Coronary artery (tissue), 2 donors: ENCODE data around the gene EAF1.
"Not testable (repeated sequence)": the region's sequence is repeated elsewhere in the genome, so short reads cannot be mapped to it uniquely, and the experiment has no call there.

ENCODE experiments used
- DNase-seq: peaks from one replicate; pipeline ENCODE4 v3.0.0-alpha.2; 2017; ENCODE audit warnings: low spot score
- H3K27ac ChIP-seq, 2 donors: fragments of 200-600 bp; sonication (generic); one replicate each; pipeline ENCODE4 v1.5.1; 2016 to 2019
- H3K4me3 ChIP-seq: fragments of 200-600 bp; sonication (generic); 2 replicates; pipeline ENCODE4 v1.5.1; 2016; ENCODE audit warnings: mild to moderate bottlenecking, moderate library complexity
- TF ChIP-seq, protein P1 (sequence below): fragments of 200-600 bp; sonication (generic); IDR thresholded peaks from one replicate; pipeline ENCODE4 v1.5.1; 2019; ENCODE audit warnings: antibody characterized with exemption

The EAF1 gene

GRCh38 chr3:15409774-15410173 lies 17.6 kb upstream of the EAF1 start:
- H3K27ac ChIP-seq: no peak overlapping the region

GRCh38 chr3:15410966-15411365 lies 16.4 kb upstream of the EAF1 start:
- not testable (repeated sequence) for H3K27ac ChIP-seq, H3K4me3 ChIP-seq, DNase-seq

More at GRCh38 chr3:15409774-15410173, 17.6 kb upstream of the EAF1 start:
- no peak overlapping the region for H3K4me3 ChIP-seq
- TF ChIP-seq, protein P1, sequence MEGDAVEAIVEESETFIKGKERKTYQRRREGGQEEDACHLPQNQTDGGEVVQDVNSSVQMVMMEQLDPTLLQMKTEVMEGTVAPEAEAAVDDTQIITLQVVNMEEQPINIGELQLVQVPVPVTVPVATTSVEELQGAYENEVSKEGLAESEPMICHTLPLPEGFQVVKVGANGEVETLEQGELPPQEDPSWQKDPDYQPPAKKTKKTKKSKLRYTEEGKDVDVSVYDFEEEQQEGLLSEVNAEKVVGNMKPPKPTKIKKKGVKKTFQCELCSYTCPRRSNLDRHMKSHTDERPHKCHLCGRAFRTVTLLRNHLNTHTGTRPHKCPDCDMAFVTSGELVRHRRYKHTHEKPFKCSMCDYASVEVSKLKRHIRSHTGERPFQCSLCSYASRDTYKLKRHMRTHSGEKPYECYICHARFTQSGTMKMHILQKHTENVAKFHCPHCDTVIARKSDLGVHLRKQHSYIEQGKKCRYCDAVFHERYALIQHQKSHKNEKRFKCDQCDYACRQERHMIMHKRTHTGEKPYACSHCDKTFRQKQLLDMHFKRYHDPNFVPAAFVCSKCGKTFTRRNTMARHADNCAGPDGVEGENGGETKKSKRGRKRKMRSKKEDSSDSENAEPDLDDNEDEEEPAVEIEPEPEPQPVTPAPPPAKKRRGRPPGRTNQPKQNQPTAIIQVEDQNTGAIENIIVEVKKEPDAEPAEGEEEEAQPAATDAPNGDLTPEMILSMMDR: no peak
- no peak for DNase-seq

DNA sequence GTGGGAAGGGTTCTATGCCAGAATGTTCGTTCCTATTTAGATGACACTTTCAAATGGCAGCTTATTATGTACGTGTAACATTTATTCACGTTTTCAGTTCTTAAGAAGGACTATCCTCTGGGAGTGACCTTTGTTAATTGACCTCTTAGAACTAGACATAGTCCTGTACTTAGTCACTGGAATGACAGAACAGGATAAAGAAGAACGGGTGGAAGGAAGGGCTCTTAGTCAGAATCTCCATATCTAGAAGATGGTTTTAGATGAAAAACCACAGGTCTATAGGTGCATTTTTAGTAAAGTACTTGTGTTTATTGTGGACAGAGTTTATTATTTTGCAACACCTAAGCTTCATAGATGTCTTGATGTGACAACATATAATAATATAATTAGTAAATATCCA lies 6.5 kb upstream of the EAF1 start:
- Histone ChIP-seq H3K4me3 (no peak overlapping the region), H3K27ac (no peak overlapping the region)
- DNase-seq: no peak
- TF ChIP-seq, protein P1: no peak

- TF ChIP-seq, protein P1: no peak
- Histone ChIP-seq H3K4me3 (peak overlapping the region; percentile 99), H3K27ac (peak overlapping the region; percentile 80 to 91)
- DNase-seq: no peak
These were observed 749 bp upstream of the EAF1 start for GRCh38 chr3:15426579-15427118.

DNA sequence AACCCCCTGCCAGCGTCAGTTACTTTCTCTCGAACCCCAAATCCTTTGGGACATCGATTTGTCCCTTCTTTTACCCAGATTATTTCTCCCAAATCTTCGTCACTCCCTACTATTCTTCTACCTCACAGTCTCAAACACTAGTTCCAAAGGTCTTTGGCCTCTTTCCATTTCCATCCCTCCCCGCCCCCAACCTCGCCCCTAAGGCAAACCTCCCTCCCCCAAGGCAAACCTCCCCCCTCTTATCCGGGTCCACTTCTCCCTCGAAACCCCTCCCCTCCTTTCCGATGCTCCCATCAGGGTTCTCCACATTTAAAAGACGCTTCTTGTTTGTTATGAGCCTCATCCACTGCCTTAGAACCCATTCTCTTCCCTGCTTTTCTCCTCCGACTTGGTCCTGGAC lies 583 bp downstream of the EAF1 start:
- H3K27ac ChIP-seq: peak overlapping the region; percentile 80 to 91
- DNase-seq: no peak

GRCh38 chr3:15428539-15428938 lies 1.1 kb downstream of the EAF1 start:
- Histone ChIP-seq H3K4me3 (peak overlapping the region; percentile 99), H3K27ac (peak overlapping the region; percentile 80 to 91)
- DNase-seq: no peak
- TF ChIP-seq, protein P1: no peak

More for the DNA sequence above, 583 bp downstream of the EAF1 start:
- peak overlapping the region; percentile 99 for H3K4me3 ChIP-seq
- TF ChIP-seq, protein P1: no peak

DNA sequence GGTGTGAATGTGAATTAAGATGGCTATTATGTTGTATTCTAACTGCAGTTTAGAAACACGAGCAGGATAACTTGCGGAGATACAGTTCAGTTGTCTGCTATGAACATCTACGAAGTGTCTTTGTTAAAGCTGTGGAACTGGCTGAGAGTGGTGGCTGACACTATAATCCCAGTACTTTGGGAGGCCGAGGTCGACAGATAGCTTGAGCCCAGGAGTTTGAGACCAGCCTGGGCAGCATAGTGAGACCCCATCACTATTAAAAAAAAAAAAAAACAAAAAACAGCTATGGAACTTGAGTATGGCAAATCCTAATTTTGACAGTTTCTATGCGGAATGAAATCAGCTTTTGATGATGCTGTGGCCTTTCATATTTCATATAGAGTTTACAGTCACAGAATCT lies 1.7 kb downstream of the EAF1 start:
- TF ChIP-seq, protein P1: no peak
- DNase-seq: no peak
- Histone ChIP-seq H3K4me3 (peak overlapping the region; percentile 99), H3K27ac (peak overlapping the region in 1 of 2 donors; percentile 91)

GRCh38 chr3:15430624-15431023 lies 3.2 kb downstream of the EAF1 start:
- H3K4me3 ChIP-seq: no peak overlapping the region
- TF ChIP-seq, protein P1: no peak
- H3K27ac ChIP-seq: no peak overlapping the region
- no peak for DNase-seq
